ENCODE data around the gene MAU2.

DNA sequence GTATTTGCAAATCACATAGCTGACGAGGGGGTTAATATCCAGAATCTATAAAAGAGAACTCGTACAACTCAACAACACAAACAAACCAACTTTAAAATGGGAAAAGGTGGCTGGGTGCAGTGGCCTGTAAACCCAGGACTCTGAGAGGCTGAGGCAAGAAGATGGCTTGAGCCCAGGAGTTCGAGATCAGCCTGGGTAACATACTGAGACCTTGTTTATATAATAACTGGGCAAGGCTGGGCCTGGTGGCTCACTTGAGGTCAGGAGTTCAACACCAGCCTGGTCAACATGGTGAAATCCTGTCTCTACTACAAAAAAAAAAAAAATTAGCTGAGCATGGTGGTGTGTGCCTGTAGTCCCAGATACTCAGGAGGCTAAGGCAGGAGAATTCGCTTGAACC, 25.7 kb upstream of the MAU2 start:
- TF ChIP-seq, protein P1, sequence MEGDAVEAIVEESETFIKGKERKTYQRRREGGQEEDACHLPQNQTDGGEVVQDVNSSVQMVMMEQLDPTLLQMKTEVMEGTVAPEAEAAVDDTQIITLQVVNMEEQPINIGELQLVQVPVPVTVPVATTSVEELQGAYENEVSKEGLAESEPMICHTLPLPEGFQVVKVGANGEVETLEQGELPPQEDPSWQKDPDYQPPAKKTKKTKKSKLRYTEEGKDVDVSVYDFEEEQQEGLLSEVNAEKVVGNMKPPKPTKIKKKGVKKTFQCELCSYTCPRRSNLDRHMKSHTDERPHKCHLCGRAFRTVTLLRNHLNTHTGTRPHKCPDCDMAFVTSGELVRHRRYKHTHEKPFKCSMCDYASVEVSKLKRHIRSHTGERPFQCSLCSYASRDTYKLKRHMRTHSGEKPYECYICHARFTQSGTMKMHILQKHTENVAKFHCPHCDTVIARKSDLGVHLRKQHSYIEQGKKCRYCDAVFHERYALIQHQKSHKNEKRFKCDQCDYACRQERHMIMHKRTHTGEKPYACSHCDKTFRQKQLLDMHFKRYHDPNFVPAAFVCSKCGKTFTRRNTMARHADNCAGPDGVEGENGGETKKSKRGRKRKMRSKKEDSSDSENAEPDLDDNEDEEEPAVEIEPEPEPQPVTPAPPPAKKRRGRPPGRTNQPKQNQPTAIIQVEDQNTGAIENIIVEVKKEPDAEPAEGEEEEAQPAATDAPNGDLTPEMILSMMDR (IDR thresholded peaks at IDR 0.05; ENCODE audit: low read depth, low read length, poor library complexity, severe bottlenecking) = no peak
- TF ChIP-seq EZH2phosphoT487 (IDR thresholded peaks at IDR 0.05; ENCODE audit: borderline replicate concordance, low read length) = no peak

All from DOHH2 (cell line).